Measurements from ENCODE around the gene ORMDL1. TPM values are rescaled to one million over a fixed set of nuclear protein-coding genes. Genes with fewer than 3 reads are reported as not detected.
A peak's percentile ranks its signal among the peaks of the same experiment; 100 is the strongest.

Gene ORMDL1
- total and polyA plus RNA-seq, 2 of the 13 experiments (the other 11 are each of a cell fraction or from before 2014, with no cell fraction given) = 67.5 to 160 TPM

DNA sequence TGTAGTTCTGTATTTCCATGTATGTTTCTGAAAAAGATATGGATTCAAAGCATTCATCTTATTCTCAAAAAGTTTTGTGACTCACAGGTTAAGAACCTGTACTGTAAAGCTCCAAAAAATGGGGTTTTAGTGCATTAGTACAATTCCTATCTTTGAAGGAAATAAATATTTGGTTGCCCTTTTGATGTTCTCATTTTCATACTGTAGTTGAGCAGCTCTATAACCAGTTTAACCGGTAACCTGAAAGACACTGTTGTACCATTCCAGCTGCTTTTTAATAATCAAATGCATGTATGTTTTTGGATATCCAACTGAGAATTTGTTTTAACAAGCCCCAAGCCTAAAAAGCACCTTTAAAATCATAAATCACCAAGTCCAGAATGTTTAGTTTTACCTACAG lies 11.9 kb downstream of the ORMDL1 start:
- no peaks in the 10 kb centered on the region for H3K9me3 ChIP-seq (ENCODE audit: low read length)
- in situ Hi-C loops (cut with HindIII; ENCODE audit: extremely low pct_ligation_motif_present, low pct_unique_long_range_greater_than_20kb) = no loop called here
- ChIA-PET POLR2A (interaction anchor here (1.0 kb wide), 1 partner anchor 9 kb away, joined by 3 read pairs; no protein-coding TSS in a partner anchor), CTCF (ENCODE audit: low intra/inter-chr PET ratio, low total read pairs) (no interaction called here)
- no TSS peak for BruUV-seq (replicated peaks)
- peaks cover 11 to 50% of the 10 kb centered on the region in 2 experiments for H3K36me3 ChIP-seq (replicated peaks in 1 of 2; ENCODE audit: control insufficient read depth in 1 of 2, insufficient read depth in 2 of 2, low read length in 2 of 2)
- H3K27ac ChIP-seq (ENCODE audit: extremely low read length, insufficient read depth, low read length) = no peak overlapping the region
- H3K79me2 ChIP-seq (ENCODE audit: insufficient read depth, low read length) = no peaks in the 10 kb centered on the region
- H4K20me1 ChIP-seq (ENCODE audit: insufficient read depth, low read length) = no peaks in the 10 kb centered on the region
- H3K9ac ChIP-seq (ENCODE audit: insufficient read depth, low read depth, low read length) = no peak overlapping the region
- no peaks in the 10 kb centered on the region for H3K27me3 ChIP-seq (ENCODE audit: control insufficient read depth in 1 of 2, insufficient read depth in 2 of 2, low read length in 2 of 2)
- no peak for ATAC-seq
- no peaks in the 10 kb centered on the region for H3K4me1 ChIP-seq (ENCODE audit: insufficient read depth, low read length)
- H3K4me2 ChIP-seq (ENCODE audit: low read depth, low read length) = no peak overlapping the region
- TF ChIP-seq GTF3A (CRISPR knock-in tag; conservative IDR thresholded peaks at IDR 0.05) (no peak), THYN1 (CRISPR knock-in tag; IDR thresholded peaks at IDR 0.05; ENCODE audit: borderline replicate concordance, low read depth) (no peak), RFXAP (CRISPR knock-in tag; IDR thresholded peaks at IDR 0.05; ENCODE audit: borderline replicate concordance) (no peak)
- H2AFZ ChIP-seq (ENCODE audit: low read length) = no peak overlapping the region
- intact Hi-C loops (cut with micrococcal nuclease; ENCODE audit: unreplicated experiment) = no loop called here
- no peak for DNase-seq (ENCODE audit: low spot score)
- 100% methylated on average over 1 of the region's 1 CpG for WGBS (ENCODE audit: low lambda C conversion rate)
- no peak for FAIRE-seq
- no peak overlapping the region for H3K4me3 ChIP-seq (replicated peaks in 1 of 3; ENCODE audit: insufficient read depth in 1 of 3, low read depth in 2 of 3, low read length in 3 of 3)

DNA sequence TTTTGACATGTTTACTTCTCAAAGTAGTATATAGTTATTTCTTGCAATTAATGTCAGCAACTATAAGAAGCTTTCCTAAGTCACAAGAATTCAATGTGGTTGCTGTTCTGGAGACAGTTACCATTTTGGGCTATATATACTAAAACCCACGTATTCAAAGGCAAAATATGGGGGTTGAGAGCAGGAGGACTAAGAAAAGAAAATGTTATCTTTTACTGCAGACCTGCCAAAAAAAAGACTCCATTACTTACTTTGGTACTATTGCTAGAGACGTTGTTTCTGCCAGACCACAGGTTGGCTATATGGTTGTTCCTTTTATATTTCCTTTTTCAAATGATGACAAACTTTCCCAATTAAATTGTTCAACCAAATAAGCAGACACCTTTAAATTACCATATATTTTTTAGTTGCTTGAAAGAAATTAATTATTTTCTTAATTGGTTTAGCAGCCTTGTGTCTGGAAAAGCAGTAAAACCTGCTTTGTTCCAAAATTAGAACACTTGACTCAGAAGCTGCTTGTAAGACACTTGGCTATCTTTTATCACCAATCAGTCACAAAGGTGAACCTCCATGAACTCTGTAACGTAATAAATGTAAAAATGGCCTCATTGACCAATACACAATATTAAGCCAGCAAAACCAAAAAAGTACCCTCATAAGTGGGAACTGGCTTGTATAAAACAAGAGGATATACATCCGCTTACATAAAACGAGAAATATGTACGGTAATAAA lies 13.4 kb downstream of the ORMDL1 start:
- H3K4me2 ChIP-seq (ENCODE audit: low read depth, low read length) = no peak overlapping the region
- no peaks in the 10 kb centered on the region for H3K4me1 ChIP-seq (ENCODE audit: insufficient read depth, low read length)
- FAIRE-seq = no peak
- no peak for ATAC-seq
- ChIA-PET CTCF (ENCODE audit: low intra/inter-chr PET ratio, low total read pairs) (no interaction called here), POLR2A (no interaction called here)
- peaks cover 11 to 44% of the 10 kb centered on the region in 2 experiments for H3K36me3 ChIP-seq (replicated peaks in 1 of 2; ENCODE audit: control insufficient read depth in 1 of 2, insufficient read depth in 2 of 2, low read length in 2 of 2)
- no peak overlapping the region for H3K4me3 ChIP-seq (replicated peaks in 1 of 3; ENCODE audit: insufficient read depth in 1 of 3, low read depth in 2 of 3, low read length in 3 of 3)
- 80% methylated on average over 6 of the region's 6 CpGs for WGBS (ENCODE audit: low lambda C conversion rate)
- in situ Hi-C loops (cut with HindIII; ENCODE audit: extremely low pct_ligation_motif_present, low pct_unique_long_range_greater_than_20kb) (no loop called here), intact Hi-C loops (cut with micrococcal nuclease; ENCODE audit: unreplicated experiment) (no loop called here)
- H3K79me2 ChIP-seq (ENCODE audit: insufficient read depth, low read length) = no peaks in the 10 kb centered on the region
- H2AFZ ChIP-seq (ENCODE audit: low read length) = no peak overlapping the region
- TF ChIP-seq, protein P1, sequence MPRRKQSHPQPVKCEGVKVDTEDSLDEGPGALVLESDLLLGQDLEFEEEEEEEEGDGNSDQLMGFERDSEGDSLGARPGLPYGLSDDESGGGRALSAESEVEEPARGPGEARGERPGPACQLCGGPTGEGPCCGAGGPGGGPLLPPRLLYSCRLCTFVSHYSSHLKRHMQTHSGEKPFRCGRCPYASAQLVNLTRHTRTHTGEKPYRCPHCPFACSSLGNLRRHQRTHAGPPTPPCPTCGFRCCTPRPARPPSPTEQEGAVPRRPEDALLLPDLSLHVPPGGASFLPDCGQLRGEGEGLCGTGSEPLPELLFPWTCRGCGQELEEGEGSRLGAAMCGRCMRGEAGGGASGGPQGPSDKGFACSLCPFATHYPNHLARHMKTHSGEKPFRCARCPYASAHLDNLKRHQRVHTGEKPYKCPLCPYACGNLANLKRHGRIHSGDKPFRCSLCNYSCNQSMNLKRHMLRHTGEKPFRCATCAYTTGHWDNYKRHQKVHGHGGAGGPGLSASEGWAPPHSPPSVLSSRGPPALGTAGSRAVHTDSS (CRISPR knock-in tag; conservative IDR thresholded peaks at IDR 0.05) = no peak
- TF ChIP-seq RBFOX2 (IDR thresholded peaks at IDR 0.05; ENCODE audit: low read depth, low read length) = 0 out of 2 replicates have a peak, but pooled peaks have one; percentile 4
- TF ChIP-seq STAT5B (CRISPR knock-in tag; IDR thresholded peaks at IDR 0.05) = no peak
- no peak for TF ChIP-seq ZNF792 (CRISPR knock-in tag; IDR thresholded peaks at IDR 0.05)
- no peaks in the 10 kb centered on the region for H4K20me1 ChIP-seq (ENCODE audit: insufficient read depth, low read length)
- DNase-seq (ENCODE audit: low spot score) = no peak
- H3K27me3 ChIP-seq (ENCODE audit: control insufficient read depth in 1 of 2, insufficient read depth in 2 of 2, low read length in 2 of 2) = no peaks in the 10 kb centered on the region
- no peak overlapping the region for H3K27ac ChIP-seq (ENCODE audit: extremely low read length, insufficient read depth, low read length)
- no peaks in the 10 kb centered on the region for H3K9me3 ChIP-seq (ENCODE audit: low read length)
- BruUV-seq (replicated peaks) = no TSS peak
- H3K9ac ChIP-seq (ENCODE audit: insufficient read depth, low read depth, low read length) = no peak overlapping the region
